Endothelial cell of umbilical vein (primary cell): ENCODE data around the gene UPF3A. TPM values are rescaled to one million over a fixed set of nuclear protein-coding genes. Genes with fewer than 3 reads are reported as not detected.

ENCODE experiments used
- BruUV-seq: library from RNA; stranded (reverse); fragments of 400-500 nt; replicated peaks from 2 replicates; lab custom pipeline; 2021; lab: Mats Ljungman, UMichigan
- CTCF ChIA-PET: fragments of 300-600, 350-600 bp; sonication (Branson Sonifier 250); formaldehyde crosslinking; loops from one replicate; lab custom pipeline; 2021; ENCODE audit warnings: antibody characterized with exemption, inconsistent platforms; lab: Charles Lee
- POLR2A ChIA-PET: fragments of 300-600, 350-600 bp; sonication (Branson Sonifier 250); formaldehyde crosslinking; loops from one replicate; lab custom pipeline; 2021; ENCODE audit warnings: antibody characterized with exemption, inconsistent platforms; lab: Charles Lee
- DNase-seq: peaks from one replicate; pipeline ENCODE4 v3.0.0-alpha.2; 2011; ENCODE audit warnings: low read depth, low spot score
- FAIRE-seq: peaks from 2 replicates; lab custom pipeline; 2011; peaks lifted over from hg19 to GRCh38; lab: Jason Lieb, UNC
- H2AFZ ChIP-seq: 2 replicates; pipeline ENCODE4 v1.6.0; 2012; ENCODE audit warnings: low read depth, low read length, control low read depth, inconsistent platforms
- H3K27ac ChIP-seq: 2 replicates; pipeline ENCODE4 v1.5.1; 2011; ENCODE audit warnings: low read depth, mild to moderate bottlenecking, control low read depth, low read length, moderate library complexity; ENCODE audit not compliant: insufficient read depth
- H3K27me3 ChIP-seq, 2 experiments: 2 replicates each; pipeline versions ENCODE4 v1.6.0 to v1.6.1; 2011; ENCODE audit warnings: low read length in 2 of 2, mixed read lengths in 1 of 2; ENCODE audit not compliant: control insufficient read depth in 2 of 2, insufficient read depth in 2 of 2
- H3K36me3 ChIP-seq, 2 experiments: 2 replicates in 1 of 2; 3 replicates in 1 of 2; pipeline ENCODE4 v1.5.1; 2011; ENCODE audit warnings: low read length in 2 of 2, mild to moderate bottlenecking in 1 of 2, moderate library complexity in 1 of 2; ENCODE audit not compliant: control insufficient read depth in 2 of 2, insufficient read depth in 2 of 2; ENCODE audit errors: extremely low read depth in 1 of 2
- H3K4me1 ChIP-seq: 3 replicates; pipeline ENCODE4 v1.5.1; 2011; ENCODE audit warnings: mild to moderate bottlenecking, low read length; ENCODE audit not compliant: control insufficient read depth, insufficient read depth; ENCODE audit errors: extremely low read depth
- H3K4me2 ChIP-seq: 2 replicates; pipeline ENCODE4 v1.6.1; 2011; ENCODE audit warnings: low read length, control low read depth, mixed read lengths; ENCODE audit not compliant: insufficient read depth
- H3K4me3 ChIP-seq, 3 experiments: fragments of 200-600 bp in 1 of 3; sonication (generic), shearing (Covaris generic) in 1 of 3; replicated peaks in 1 of 3; 2 replicates each; pipeline ENCODE4 v1.5.1; 2011 to 2016; ENCODE audit warnings: control low read depth in 3 of 3, low read length in 3 of 3, mild to moderate bottlenecking in 2 of 3, inconsistent platforms in 1 of 3, low read depth in 1 of 3, moderate library complexity in 1 of 3; ENCODE audit not compliant: insufficient read depth in 1 of 3
- H3K79me2 ChIP-seq: 2 replicates; pipeline ENCODE4 v1.6.0; 2012; ENCODE audit warnings: low read length, inconsistent platforms; ENCODE audit not compliant: control insufficient read depth, insufficient read depth
- H3K9ac ChIP-seq: replicated peaks from 2 replicates; pipeline ENCODE3; 2011; ENCODE audit warnings: low read length, control low read depth; ENCODE audit not compliant: insufficient read depth; ENCODE audit errors: extremely low read depth
- H3K9me1 ChIP-seq: replicated peaks from 3 replicates; pipeline ENCODE4 v1.6.0; 2011; ENCODE audit warnings: mild to moderate bottlenecking, low read length; ENCODE audit not compliant: control insufficient read depth, insufficient read depth; ENCODE audit errors: extremely low read depth
- H3K9me3 ChIP-seq: replicated peaks from 2 replicates; pipeline ENCODE4 v1.5.1; 2012; ENCODE audit warnings: low read length, inconsistent platforms; ENCODE audit not compliant: control insufficient read depth, insufficient read depth
- H4K20me1 ChIP-seq: replicated peaks from 2 replicates; pipeline ENCODE3; 2011; ENCODE audit warnings: mild to moderate bottlenecking, low read length; ENCODE audit not compliant: control insufficient read depth, insufficient read depth; ENCODE audit errors: extremely low read depth
- EZH2 ChIP-seq: IDR thresholded peaks from 2 replicates; pipeline ENCODE4 v1.6.1; 2012; ENCODE audit warnings: borderline replicate concordance, low read depth, mild to moderate bottlenecking, moderate library complexity, low read length, inconsistent platforms; ENCODE audit not compliant: severe bottlenecking
- FOS ChIP-seq: IDR thresholded peaks from 2 replicates; pipeline ENCODE4 v1.6.1; 2011; ENCODE audit warnings: mild to moderate bottlenecking, low read length, moderate library complexity, borderline replicate concordance; ENCODE audit not compliant: insufficient read depth
- GATA2 ChIP-seq: IDR thresholded peaks from 2 replicates; pipeline ENCODE4 v1.7.0; 2011; ENCODE audit warnings: low read depth, mild to moderate bottlenecking, moderate library complexity, mixed read lengths, low read length; ENCODE audit not compliant: insufficient read length, insufficient read depth
- JUN ChIP-seq: IDR thresholded peaks from 2 replicates; pipeline ENCODE4 v1.6.1; 2011; ENCODE audit warnings: borderline replicate concordance, low read depth; ENCODE audit not compliant: insufficient read length, insufficient read depth
- MYC ChIP-seq: IDR thresholded peaks from one replicate; pipeline ENCODE4 v1.6.1; 2011; ENCODE audit warnings: mild to moderate bottlenecking, low read depth, low read length
- POLR2A ChIP-seq: IDR thresholded peaks from 2 replicates; pipeline ENCODE4 v1.6.1; 2012; ENCODE audit warnings: low read depth, mild to moderate bottlenecking, control low read depth, low read length
- POLR2AphosphoS5 ChIP-seq: IDR thresholded peaks from 2 replicates; pipeline ENCODE4 v1.6.1; 2012; ENCODE audit warnings: low read depth, mild to moderate bottlenecking, control low read depth, low read length, moderate library complexity; ENCODE audit not compliant: insufficient read depth
- dilution Hi-C: fragments of 300-500 bp; cut with MboI; formaldehyde crosslinking; loops from one replicate; pipeline ENCODE4 v1.15.0; 2019; ENCODE audit warnings: low sequenced_read_pairs; ENCODE audit not compliant: extremely low pct_ligation_motif_present
- intact Hi-C: fragments of 100-400 bp; cut with micrococcal nuclease; formaldehyde crosslinking; loops from one replicate; pipeline ENCODE4 v1.10.0; 2022
- polyA plus RNA-seq, 4 experiments: library from polyadenylated mRNA; depleted of rRNA in 3 of 4; stranded (reverse) in 3 of 4; unstranded in 1 of 4; fragments of >200 nt; gene quantifications; 2 replicates each; pipeline versions ENCODE4 v1.2.1 to v1.2.3, GENCODE V29; 2011 to 2012; ENCODE audit warnings: missing spikeins in 1 of 4
- total RNA-seq: library from RNA; stranded (reverse); gene quantifications from 2 replicates; pipeline ENCODE4 v1.2.3, GENCODE V29; 2021
- TF ChIP-seq, protein P1 (sequence below): IDR thresholded peaks from 2 replicates; pipeline ENCODE4 v1.6.1; 2011; ENCODE audit not compliant: insufficient read depth, insufficient read length
- TF ChIP-seq, protein P2 (sequence below), 2 donors: IDR thresholded peaks; 1 replicate in 1 of 2; 2 replicates in 1 of 2; pipeline ENCODE4 v1.5.1; 2011; ENCODE audit warnings: low read length in 2 of 2, mild to moderate bottlenecking in 2 of 2, moderate library complexity in 2 of 2, control low read depth in 1 of 2, inconsistent platforms in 1 of 2, low read depth in 1 of 2; ENCODE audit not compliant: insufficient read depth in 1 of 2; ENCODE audit errors: extremely low read depth in 1 of 2

Gene UPF3A
- total and polyA plus RNA-seq, 2 donors (not counting 3 experiments of a cell fraction or from before 2014, with no cell fraction given): 37.2 to 75.4 TPM

DNA sequence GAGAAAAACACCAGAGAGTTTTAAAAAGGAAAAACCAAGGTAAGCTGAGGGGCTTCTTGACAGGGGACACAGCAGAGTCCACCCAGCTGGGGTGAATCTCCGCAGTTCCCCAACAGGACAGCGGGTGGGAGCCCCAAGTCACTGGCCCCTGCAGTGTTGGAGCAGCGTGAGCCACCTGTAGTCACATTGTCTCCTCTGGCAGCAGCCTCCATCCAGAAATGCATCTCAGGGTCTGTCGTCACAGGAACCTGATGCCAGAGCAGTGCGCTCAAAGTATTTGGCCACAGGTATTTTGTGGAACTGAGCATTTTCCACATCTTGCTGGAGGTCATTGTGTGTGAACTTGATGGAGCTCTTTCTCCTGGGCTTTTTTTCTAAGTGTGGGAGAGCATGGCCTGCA lies 57.6 kb downstream of the UPF3A start:
- dilution Hi-C loops: no loop called here
- Histone ChIP-seq H3K4me3 (no peak overlapping the region), H3K27ac (no peak overlapping the region), H4K20me1 (no peaks in the 10 kb centered on the region), H3K9me1 (no peaks in the 10 kb centered on the region), H3K36me3 (no peaks in the 10 kb centered on the region), H3K4me1 (no peaks in the 10 kb centered on the region), H3K27me3 (peaks cover 3 to 4% of the 10 kb centered on the region in 2 experiments), H3K4me2 (no peak overlapping the region), H2AFZ (no peak overlapping the region), H3K9ac (no peak overlapping the region), H3K79me2 (no peaks in the 10 kb centered on the region), H3K9me3 (no peaks in the 10 kb centered on the region)
- TF ChIP-seq FOS (no peak), POLR2A (no peak), GATA2 (no peak), JUN (no peak), EZH2 (no peak), POLR2AphosphoS5 (no peak), MYC (no peak)
- TF ChIP-seq, protein P1, sequence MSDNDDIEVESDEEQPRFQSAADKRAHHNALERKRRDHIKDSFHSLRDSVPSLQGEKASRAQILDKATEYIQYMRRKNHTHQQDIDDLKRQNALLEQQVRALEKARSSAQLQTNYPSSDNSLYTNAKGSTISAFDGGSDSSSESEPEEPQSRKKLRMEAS: no peak
- TF ChIP-seq, protein P2, sequence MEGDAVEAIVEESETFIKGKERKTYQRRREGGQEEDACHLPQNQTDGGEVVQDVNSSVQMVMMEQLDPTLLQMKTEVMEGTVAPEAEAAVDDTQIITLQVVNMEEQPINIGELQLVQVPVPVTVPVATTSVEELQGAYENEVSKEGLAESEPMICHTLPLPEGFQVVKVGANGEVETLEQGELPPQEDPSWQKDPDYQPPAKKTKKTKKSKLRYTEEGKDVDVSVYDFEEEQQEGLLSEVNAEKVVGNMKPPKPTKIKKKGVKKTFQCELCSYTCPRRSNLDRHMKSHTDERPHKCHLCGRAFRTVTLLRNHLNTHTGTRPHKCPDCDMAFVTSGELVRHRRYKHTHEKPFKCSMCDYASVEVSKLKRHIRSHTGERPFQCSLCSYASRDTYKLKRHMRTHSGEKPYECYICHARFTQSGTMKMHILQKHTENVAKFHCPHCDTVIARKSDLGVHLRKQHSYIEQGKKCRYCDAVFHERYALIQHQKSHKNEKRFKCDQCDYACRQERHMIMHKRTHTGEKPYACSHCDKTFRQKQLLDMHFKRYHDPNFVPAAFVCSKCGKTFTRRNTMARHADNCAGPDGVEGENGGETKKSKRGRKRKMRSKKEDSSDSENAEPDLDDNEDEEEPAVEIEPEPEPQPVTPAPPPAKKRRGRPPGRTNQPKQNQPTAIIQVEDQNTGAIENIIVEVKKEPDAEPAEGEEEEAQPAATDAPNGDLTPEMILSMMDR (IDR thresholded peaks at IDR 0.05; ENCODE audit: extremely low read depth in 1 of 2, insufficient read depth in 1 of 2, low read depth in 1 of 2, low read length in 2 of 2): no peak
- no peak for DNase-seq
- intact Hi-C loops: no loop called here
- ChIA-PET CTCF (interaction anchor here (1.3 kb wide), 1 partner anchor 12 kb away, joined by 4 read pairs; no protein-coding TSS in a partner anchor), POLR2A (no interaction called here)
- BruUV-seq: no TSS peak
- no peak for FAIRE-seq
